ENCODE measurements around the gene ZBED1.

GRCh38 chrX:2520539-2520938 is 19.8 kb upstream of the ZBED1 start:
- TF ChIP-seq CTCF (IDR thresholded peaks at IDR 0.05) (no peak), ZFX (IDR thresholded peaks at IDR 0.05; ENCODE audit: borderline replicate concordance) (no peak)
